ENCODE measurements around the gene CEP104.

GRCh38 chr1:3903141-3904005 is 46.4 kb upstream of the CEP104 start:
- no peak for TF ChIP-seq CTCF (IDR thresholded peaks at IDR 0.05; ENCODE audit: low read depth, low read length, missing input control)
- TF ChIP-seq REST (IDR thresholded peaks at IDR 0.05), result peak; percentile 56
- TF ChIP-seq JUND (IDR thresholded peaks at IDR 0.05), result no peak
- no peak for TF ChIP-seq EGR1 (IDR thresholded peaks at IDR 0.05; ENCODE audit: low read depth in 2 of 2)
- no peak for TF ChIP-seq ZBTB33 (IDR thresholded peaks at IDR 0.05)
- TF ChIP-seq MAX (IDR thresholded peaks at IDR 0.05), result no peak
- peak; percentile 87 to 89 for TF ChIP-seq HNF4A (conservative IDR thresholded peaks at IDR 0.05)
- TF ChIP-seq GABPA (IDR thresholded peaks at IDR 0.05 in 1 of 2, conservative IDR thresholded peaks at IDR 0.05 in 1 of 2), result peak in 1 of 2 donors; percentile 38
- no peak for TF ChIP-seq ATF3 (IDR thresholded peaks at IDR 0.05)
- TF ChIP-seq SP1 (IDR thresholded peaks at IDR 0.05), result peak; percentile 94

Data from liver (tissue), 3 donors.